Right lobe of liver (tissue), 6 donors: Measurements from ENCODE around the gene SPTBN1. TPM values are rescaled to one million over a fixed set of nuclear protein-coding genes. Genes with fewer than 3 reads are reported as not detected.

ENCODE experiments used
- ATAC-seq, 4 donors: fragments of 200-7000 bp; cut with Tn5 transposase; one replicate each; pipeline ENCODE4 v1.9.1; 2020; ENCODE audit warnings: mild to moderate bottlenecking in 4 of 4, moderate library complexity in 4 of 4
- DNase-seq, 3 donors: peaks; one replicate each; pipeline ENCODE4 v3.0.0-alpha.2; 2020
- H3K27ac ChIP-seq, 3 donors: fragments of 200-600 bp; one replicate each; pipeline ENCODE4 v1.8.0; 2022
- H3K27me3 ChIP-seq, 2 donors: fragments of 200-600 bp; one replicate each; pipeline ENCODE4 v1.8.0; 2022
- H3K36me3 ChIP-seq, 4 donors: fragments of 200-600 bp; sonication (generic) in 1 of 4; one replicate each; pipeline versions ENCODE4 v1.5.1 to v1.8.0; 2017 to 2022; ENCODE audit warnings: control low read depth in 1 of 4
- H3K4me1 ChIP-seq, 4 donors: fragments of 200-600 bp; sonication (generic) in 1 of 4; one replicate each; pipeline versions ENCODE4 v1.5.1 to v1.8.0; 2017 to 2022; ENCODE audit warnings: control low read depth in 1 of 4
- H3K4me3 ChIP-seq, 3 donors: fragments of 200-600 bp; one replicate each; pipeline ENCODE4 v1.8.0; 2022
- H3K9me3 ChIP-seq, 4 donors: fragments of 200-600 bp; sonication (generic) in 1 of 4; one replicate each; pipeline versions ENCODE4 v1.5.1 to v1.8.0; 2017 to 2022; ENCODE audit warnings: control low read depth in 1 of 4
- CTCF ChIP-seq, 4 donors: fragments of 200-600 bp in 3 of 4; fragments of 450-650 bp in 1 of 4; IDR thresholded peaks; one replicate each; pipeline versions ENCODE4 v1.5.1 to v1.8.0; 2016 to 2022; ENCODE audit warnings: antibody characterized with exemption in 4 of 4, mild to moderate bottlenecking in 2 of 4
- POLR2A ChIP-seq: fragments of 450-650 bp; IDR thresholded peaks from one replicate; pipeline ENCODE4 v1.6.1; 2017; ENCODE audit warnings: antibody characterized with exemption, mild to moderate bottlenecking
- WGBS: methylation state at CpG from one replicate; pipeline ENCODE4 v1.1.6; 2018; ENCODE audit warnings: low coverage, low lambda C conversion rate; ENCODE audit not compliant: insufficient coverage; ENCODE audit errors: missing lambda C conversion rate; 5-methylcytosine and 5-hydroxymethylcytosine counted together
- intact Hi-C, 2 donors: fragments of 100-400 bp; cut with DNase I; formaldehyde crosslinking; loops; one replicate each; pipeline versions ENCODE4 v1.11.2 to v1.14.1; 2022
- total RNA-seq, 6 experiments: library from RNA; depleted of rRNA in 2 of 6; stranded (reverse); fragments of >200 nt in 2 of 6; fragmentation: NEBNext Ultra II Directional in 3 of 6; extraction: Animal tissue kit (Norgen Biotek cat#: 25700) in 3 of 6; gene quantifications; one replicate each; pipeline versions ENCODE4 v1.1.0 to v1.2.4, GENCODE V29; 2016 to 2023
- donor health status: DM: no; HTN: yes; CAD: no.
- donor health status: DM: no; HTN: no; CAD: no.
- donor health status: DM: no; HTN: no; CAD: no.
- donor health status: DM: no; HTN: yes; CAD: no.
- donor health status: DM: no; HTN: yes; CAD: no.

SPTBN1 gene
- total RNA-seq, 6 experiments from 2014 or later, result 107 to 315 (median 227) TPM

GRCh38 chr2:54712516-54712915, 256.4 kb downstream of the SPTBN1 start:
- no peak for TF ChIP-seq CTCF (IDR thresholded peaks at IDR 0.05)
- no peak for TF ChIP-seq POLR2A
- no peaks in the 10 kb centered on the region for H3K27me3 ChIP-seq
- H3K36me3 ChIP-seq, result no peaks in the 10 kb centered on the region
- H3K4me1 ChIP-seq, result peaks cover 0 to 9% (median 0%) of the 10 kb centered on the region in 4 donors
- 88% methylated on average over 6 of the region's 6 CpGs for WGBS
- no peak overlapping the region for H3K27ac ChIP-seq
- H3K9me3 ChIP-seq, result no peaks in the 10 kb centered on the region
- DNase-seq, result no peak
- intact Hi-C loops, result no loop called here
- no peak for ATAC-seq
- H3K4me3 ChIP-seq, result no peak overlapping the region

- Histone ChIP-seq H3K9me3 (no peaks in the 10 kb centered on the region), H3K4me3 (no peak overlapping the region), H3K36me3 (no peaks in the 10 kb centered on the region), H3K27ac (no peak overlapping the region), H3K4me1 (peaks cover 0 to 2% (median 0%) of the 10 kb centered on the region in 4 donors), H3K27me3 (no peaks in the 10 kb centered on the region)
- intact Hi-C loops, result no loop called here
- ATAC-seq, result no peak
- no peak for TF ChIP-seq CTCF (IDR thresholded peaks at IDR 0.05)
- TF ChIP-seq POLR2A, result no peak
- WGBS, result 76% methylated on average over 4 of the region's 4 CpGs
- DNase-seq, result no peak
These were observed 258.9 kb downstream of the SPTBN1 start for GRCh38 chr2:54714996-54715395.

GRCh38 chr2:54716375-54716774, 260.2 kb downstream of the SPTBN1 start:
- no peaks in the 10 kb centered on the region for H3K27me3 ChIP-seq
- H3K36me3 ChIP-seq, result no peaks in the 10 kb centered on the region
- TF ChIP-seq CTCF (IDR thresholded peaks at IDR 0.05) (no peak), POLR2A (no peak)
- no peak overlapping the region for H3K4me3 ChIP-seq
- intact Hi-C loops, result no loop called here
- no peak for ATAC-seq
- H3K27ac ChIP-seq, result no peak overlapping the region
- no peak for DNase-seq
- no peaks in the 10 kb centered on the region for H3K9me3 ChIP-seq
- no peaks in the 10 kb centered on the region for H3K4me1 ChIP-seq

- TF ChIP-seq CTCF (IDR thresholded peaks at IDR 0.05) (no peak), POLR2A (no peak)
- no peaks in the 10 kb centered on the region for H3K9me3 ChIP-seq
- intact Hi-C loops, result loop anchor here in 1 of 2 donors (10.0 kb wide), 1 partner anchor 114 kb away; no protein-coding TSS in a partner anchor
These were observed 264.4 kb downstream of the SPTBN1 start for GRCh38 chr2:54720563-54720962.

More at GRCh38 chr2:54720563-54720962, 264.4 kb downstream of the SPTBN1 start:
- H3K4me3 ChIP-seq, result no peak overlapping the region
- no peak overlapping the region for H3K27ac ChIP-seq
- ATAC-seq (no peak), DNase-seq (no peak)
- H3K27me3 ChIP-seq, result no peaks in the 10 kb centered on the region
- WGBS, result 38% methylated on average over 1 of the region's 2 CpGs
- H3K4me1 ChIP-seq, result no peaks in the 10 kb centered on the region
- H3K36me3 ChIP-seq, result no peaks in the 10 kb centered on the region

Other genes with a start within 250 kb of the SPTBN1 start
- not detected for gene TSPYL6, start 200.1 kb upstream of the SPTBN1 start, total RNA-seq